Measurements from ENCODE around the gene PTPRN2.
"Not testable (repeated sequence)": the region's sequence is repeated elsewhere in the genome, so short reads cannot be mapped to it uniquely, and the experiment has no call there.

Gene PTPRN2

DNA sequence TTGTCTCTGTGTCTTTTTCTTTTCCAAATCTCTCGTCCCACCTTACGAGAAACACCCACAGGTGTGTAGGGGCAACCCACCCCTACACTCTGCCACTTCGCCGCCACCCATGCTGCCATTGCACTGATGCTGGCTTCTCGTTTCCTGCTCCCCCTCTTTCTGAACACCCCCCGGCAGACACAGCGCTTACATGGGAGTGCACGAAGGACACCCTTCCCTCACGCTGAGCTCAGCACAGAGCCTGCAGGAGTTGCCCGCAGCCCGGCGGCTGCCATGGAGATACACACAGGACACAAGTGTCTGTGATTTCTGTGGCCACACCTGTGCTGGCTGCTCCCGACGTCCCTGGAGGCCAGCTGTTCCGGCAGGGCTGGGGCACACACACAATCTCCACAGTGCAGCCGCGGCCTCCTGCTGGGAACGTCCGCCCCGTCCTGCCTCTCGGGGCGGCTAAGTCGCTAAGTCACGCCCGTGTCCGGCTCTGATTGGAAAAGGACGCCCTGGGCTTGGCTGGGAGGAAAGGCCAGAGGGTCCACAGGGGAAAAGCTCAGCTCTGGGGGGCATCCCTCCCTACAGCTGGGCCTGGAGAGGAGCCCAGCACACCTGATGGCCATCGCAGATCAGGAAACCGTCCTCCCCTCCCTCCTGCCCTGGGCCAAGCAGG is 349.8 kb downstream of the PTPRN2 start:
- no peak for DNase-seq (ENCODE audit: low read depth in 2 of 2)

DNA sequence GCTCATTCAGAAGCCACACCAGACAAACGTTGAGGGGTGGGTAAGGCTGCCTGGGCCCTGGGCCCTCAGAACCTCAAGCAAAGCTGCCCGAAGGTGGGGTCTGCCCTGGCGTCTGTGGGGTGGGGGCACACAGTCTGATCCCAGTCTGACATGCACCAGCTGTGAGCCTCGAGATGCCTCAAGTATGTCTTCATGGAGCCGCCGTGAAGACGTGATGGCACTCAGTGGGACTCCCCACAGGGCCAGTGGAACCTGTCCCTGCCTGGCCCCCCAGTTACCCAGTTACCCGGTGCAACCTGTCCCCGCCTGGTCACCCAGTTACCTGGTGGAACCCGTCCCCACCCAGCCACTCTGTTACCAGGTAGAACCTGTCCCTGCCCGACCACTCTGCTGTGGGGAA is 351.2 kb downstream of the PTPRN2 start:
- DNase-seq (ENCODE audit: low read depth in 2 of 2): no peak

DNA sequence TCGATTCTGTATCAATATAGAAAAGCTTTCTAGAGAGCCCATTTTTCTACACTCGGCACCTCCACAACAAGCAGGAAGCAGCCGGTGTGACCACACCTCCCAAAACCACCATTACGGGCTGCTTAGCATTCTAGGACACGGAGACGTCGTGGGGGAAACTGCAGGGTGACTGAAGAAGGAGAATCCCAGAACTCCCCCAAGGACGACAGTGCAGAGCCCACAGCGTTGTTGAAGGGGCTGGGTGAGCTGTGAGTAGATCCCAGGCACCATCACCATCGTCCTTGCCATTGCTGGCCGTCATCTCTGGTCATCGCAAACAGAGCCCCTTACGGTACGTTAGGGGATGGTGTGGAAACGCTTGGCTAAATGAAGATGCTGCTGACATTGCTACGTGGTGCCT is 351.8 kb downstream of the PTPRN2 start:
- no peak for DNase-seq (ENCODE audit: low read depth in 2 of 2)

DNA sequence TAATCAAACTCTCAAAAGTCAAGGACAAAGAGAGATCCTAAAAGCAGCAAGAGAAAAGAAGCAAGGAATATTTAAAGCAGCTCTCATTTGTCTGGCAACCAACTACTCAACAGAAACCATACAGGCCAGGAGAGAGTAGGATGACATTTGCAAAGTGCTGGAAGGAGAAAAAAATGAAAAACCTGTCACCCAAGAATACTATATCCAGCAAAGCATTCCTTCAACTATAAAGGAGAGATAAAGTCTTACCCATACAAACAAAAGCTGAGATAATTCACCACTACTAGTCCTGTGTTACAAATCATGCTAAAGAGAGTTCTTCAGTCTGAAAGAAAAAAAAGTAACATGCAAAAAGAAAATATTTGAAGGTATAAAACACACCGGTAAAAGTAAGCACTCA is 357.7 kb downstream of the PTPRN2 start:
- DNase-seq (ENCODE audit: low read depth in 2 of 2): no peak

DNA sequence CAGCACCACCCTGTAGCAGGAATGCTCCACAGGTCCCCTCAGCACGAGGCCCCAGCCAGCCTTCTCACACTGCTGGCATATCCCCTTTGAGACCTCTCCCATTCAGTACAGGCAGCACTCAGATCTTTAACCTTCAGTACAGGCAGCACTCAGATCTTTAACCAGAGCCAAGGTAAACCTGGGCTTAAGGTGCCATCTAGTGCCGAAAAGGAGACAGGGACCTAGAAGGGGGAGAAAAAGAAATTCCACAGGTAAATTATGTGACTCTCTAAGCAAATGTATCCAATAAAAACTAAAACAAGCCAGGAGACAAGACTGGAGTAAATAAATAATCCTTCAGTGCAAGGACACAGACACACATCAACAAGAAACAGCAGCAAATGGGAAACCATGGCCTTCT is 358.6 kb downstream of the PTPRN2 start:
- no peak for DNase-seq (ENCODE audit: low read depth in 2 of 2)

DNA sequence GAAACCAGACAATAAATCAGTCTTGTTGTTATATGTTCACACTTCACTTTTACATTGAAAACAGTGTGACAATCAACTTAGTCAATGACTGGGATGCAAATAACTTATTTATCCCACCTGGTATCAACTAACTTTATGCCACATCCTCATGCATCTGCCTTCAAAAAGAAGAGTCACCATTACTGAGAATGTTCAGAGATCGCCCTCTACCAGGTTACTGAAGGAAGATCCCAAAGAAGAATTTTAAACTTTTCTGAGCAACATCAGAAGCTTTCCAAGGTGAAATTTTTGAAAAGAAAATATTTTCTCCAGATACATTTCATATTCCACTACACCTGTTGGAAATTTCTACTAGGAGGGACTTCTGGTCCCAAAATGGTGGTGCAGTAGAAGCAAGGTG is 359.5 kb downstream of the PTPRN2 start:
- no peak for DNase-seq (ENCODE audit: low read depth in 2 of 2)

DNA sequence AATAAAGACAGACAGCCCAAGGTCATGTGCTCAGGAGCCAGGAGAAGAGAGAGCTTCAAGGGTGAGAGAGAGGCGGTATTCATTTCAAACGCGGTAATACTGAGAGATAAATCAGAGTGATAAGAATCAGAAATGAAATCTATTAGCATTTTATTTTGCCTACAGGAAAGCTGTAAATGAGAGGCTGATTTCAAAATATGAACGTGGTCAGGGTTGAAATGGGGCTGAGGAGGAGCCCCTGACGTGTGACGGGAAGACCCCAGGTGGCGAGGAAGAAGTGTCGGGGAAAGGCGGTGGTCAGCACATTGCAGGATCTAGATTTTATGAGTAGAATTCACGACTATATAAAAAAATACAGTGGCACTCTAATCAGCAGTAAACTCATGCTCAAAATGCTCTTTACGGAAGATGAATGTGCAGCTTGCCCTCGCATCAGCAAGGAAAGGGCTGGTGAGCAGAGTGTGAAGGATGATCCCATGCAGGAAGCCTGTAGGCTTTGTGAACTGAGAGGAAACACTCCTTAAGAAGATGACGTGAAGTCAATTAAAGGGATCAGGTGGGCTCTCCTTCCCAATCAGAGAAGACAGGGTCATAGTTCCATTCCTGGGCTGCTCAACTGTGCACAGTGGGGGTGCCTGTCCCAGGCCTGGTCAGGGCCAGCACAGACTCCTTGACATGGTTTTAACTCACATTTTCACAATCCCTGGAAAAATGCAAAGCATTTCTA is 360.2 kb downstream of the PTPRN2 start:
- DNase-seq (ENCODE audit: low read depth in 2 of 2): no peak

DNA sequence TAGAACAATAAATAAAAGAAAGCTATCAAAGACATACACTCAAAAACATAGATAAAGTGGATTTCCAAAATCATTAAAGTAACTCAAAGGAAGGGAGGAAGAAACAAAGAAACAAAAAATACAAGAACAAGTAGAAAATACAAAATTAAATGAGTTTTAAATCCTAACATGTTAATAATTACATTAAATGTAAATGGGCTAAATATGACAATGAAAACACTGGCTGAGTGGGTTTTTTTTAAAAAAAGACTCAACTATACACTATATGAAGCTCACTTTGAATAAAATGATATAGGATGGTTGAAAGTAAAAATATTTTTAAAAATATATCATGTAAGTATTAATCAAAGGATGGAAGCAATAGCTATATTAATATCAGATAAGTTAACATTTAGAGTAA is 371.4 kb downstream of the PTPRN2 start:
- DNase-seq (ENCODE audit: low read depth in 2 of 2): no peak

DNA sequence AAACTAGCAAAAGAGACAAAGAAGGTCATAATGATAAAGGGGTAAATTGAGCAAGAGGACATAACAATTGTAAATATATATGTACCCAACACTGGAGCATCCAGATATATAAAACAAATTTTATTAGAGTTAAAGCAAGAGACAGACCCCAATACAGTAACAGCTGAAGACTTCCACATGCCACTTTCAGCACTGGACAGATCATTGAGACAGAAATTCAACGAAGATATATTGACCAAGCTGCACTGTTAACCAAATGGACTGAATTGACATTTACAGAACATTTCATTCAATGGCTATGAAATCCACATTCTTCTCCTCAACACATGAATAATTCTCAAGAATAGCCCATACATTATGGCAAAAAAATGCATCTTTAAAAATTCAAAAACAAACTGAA is 378.2 kb downstream of the PTPRN2 start:
- DNase-seq (ENCODE audit: low read depth in 2 of 2): no peak

DNA sequence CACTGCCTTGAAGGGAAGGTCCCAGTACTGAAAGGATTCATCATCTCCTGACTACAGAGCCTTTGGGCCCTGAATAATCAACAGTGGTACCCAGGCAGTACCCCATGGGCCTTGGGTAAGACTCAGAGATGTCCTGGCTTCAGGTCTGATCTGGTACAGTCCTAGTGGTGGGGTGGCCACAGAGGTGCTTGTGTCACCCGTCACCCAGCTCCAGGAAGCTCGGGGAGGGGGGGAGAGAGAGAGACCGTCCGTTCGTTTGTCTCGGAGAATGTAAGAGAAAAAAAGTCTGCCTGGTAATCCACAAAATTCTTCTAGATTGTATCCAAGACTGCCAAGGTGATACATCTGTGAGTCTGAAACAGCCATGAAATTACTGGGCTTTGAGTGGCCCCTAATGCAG is 381.3 kb downstream of the PTPRN2 start:
- DNase-seq (ENCODE audit: low read depth in 2 of 2): no peak

DNA sequence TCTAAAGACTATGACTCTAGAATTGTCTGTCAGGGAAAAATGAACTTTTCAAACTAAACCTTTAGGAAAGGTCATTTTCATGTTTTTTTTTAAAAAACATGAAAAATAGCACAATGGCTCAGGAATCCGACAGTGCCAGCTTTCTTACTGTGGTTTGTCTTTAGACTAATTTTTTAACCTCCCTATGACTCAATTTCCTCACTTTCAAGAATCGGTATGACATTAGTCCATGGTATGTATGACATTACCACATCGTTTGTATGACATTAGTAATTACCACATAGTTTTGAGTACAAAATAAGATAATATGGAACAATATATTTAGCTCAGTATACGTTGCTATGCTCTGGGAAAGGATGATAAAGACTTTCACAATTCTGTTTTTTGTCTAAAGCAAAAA is 383.2 kb downstream of the PTPRN2 start:
- DNase-seq (ENCODE audit: low read depth in 2 of 2): no peak

DNA sequence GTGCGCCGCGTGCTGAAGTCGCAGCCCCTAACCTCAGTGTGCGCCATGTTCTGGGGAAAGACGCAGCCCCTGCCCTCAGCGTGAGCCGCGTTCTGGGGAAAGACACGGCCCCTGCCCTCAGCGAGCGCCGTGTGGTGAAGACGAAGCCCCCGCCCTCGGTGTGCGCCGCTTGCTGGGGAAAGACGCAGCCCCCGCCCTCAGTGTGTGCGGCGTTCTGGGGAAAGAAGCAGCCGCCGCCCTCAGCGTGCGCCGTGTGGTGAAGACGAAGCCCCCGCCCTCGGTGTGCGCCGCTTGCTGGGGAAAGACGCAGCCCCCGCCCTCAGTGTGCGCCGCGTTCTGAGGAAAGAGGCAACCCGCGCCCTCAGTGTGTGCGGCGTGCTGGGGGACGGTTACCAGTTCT is 383.7 kb downstream of the PTPRN2 start:
- not testable (repeated sequence) for DNase-seq (ENCODE audit: low read depth in 2 of 2)

DNA sequence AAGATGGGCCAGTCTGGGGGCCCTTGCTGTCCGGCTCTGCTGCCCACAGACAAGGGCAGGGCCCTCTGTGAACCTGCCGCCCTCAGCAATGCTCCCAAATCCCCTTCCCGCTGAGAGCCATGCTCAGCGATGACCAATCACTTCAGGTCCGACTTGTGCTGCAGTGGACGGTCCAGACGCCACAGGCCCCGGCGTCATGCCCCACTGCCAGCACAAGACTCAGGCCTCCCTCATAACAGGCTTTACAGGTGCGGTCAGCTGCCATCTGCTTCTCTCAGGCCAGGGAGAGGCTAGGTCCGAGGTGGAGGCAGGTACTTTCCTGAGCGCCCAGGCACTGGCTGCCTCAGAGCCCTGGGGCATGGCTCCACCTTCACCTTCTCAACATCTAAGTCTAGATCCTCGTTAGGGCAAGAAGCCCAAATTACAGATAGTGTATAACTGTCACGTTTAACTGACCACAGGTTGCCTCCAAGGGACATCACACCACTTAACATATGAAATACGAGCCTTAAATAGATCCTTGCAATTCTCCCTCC is 393.2 kb downstream of the PTPRN2 start:
- DNase-seq (ENCODE audit: low read depth in 2 of 2): no peak

DNA sequence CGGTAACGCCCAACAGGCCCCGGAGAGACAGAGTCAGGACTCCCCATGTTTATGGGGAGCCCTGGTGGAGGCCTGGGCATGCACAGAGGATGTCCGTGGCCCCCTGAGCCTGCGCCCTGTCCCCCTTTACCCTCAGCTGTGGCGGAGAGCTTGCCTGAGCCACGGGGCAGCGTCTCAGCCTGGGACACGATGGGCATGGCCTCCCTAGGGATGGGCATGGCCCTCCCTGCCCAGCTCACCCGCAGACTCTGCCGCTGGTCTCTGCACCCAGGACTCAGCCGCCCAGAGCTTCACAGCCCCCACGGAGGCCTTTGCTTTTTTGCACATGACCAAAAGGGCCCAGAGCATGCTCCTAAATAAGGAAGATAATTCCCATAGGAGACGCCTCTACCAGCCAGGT is 394.2 kb downstream of the PTPRN2 start:
- DNase-seq (ENCODE audit: low read depth in 2 of 2): no peak

DNA sequence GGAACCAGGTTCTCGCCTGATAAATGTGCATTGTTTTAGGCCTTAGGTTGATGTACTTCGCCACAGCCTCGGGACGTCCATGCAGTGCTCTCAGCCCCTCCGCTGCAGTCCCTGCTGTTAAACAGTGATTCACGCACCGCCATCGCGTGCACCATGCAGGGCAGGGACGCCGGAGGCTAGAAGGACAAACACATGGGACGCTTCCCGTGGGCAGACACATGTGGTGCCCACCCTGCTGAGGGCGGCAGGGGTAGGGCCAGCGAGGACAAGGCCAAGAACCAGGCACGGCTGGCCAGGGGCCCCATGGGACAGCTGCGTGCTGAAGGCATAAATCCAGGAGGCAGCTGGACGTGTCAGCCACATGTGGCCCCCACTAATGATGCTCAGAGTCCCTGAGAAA is 394.7 kb downstream of the PTPRN2 start:
- no peak for DNase-seq (ENCODE audit: low read depth in 2 of 2)

DNA sequence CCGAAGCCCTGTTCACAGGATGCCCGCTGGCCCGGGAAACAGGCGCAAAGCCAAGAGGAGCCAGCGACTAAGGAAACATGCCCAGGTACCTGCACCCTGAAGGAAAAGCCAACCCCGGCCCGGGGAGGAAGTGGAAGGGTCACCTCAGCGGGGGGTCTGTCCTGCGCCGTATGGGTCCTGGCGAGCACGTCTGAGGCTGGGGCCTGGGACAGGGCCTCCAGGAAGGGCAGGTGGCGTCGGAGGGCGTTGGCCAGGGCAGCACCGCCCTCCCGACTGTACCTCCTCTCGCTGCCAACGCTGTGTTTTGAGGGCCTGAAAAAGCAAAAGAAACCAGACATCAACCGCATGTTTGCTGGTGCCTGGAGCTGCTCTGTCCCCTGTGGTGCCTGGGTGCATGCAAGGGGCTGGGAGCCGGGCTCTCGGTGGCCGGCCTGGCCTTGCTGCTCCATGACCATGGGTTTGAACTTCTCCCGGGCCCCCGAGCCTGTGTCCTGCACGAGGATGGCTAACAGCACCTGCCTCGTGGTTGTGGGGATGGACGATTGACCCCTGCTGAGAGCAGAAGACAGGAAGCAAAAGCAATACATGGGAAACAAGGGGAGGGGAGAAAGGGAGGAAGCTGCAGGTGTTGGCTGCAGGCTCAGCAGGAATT is 395.3 kb downstream of the PTPRN2 start:
- no peak for DNase-seq (ENCODE audit: low read depth in 2 of 2)

DNA sequence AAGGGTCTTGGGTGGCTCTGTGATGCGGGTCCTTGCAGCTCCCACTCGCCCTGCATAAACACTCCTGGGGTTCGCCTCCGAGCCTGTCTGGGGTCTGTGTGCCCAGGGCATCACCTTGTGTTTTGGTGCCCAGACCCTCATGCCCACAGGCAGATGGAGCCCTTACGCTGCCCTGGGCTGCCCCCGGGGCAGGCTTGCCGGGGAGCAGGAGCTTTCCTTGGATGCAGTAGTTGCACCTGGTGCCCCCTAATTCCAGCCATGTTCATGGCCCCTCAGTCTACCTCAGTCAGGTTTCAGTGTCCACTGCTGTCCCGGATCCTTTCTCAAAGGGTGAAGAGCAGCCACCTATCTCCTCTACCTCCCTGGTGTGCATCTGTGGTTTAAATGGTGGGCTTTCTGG is 396.0 kb downstream of the PTPRN2 start:
- no peak for DNase-seq (ENCODE audit: low read depth in 2 of 2)

DNA sequence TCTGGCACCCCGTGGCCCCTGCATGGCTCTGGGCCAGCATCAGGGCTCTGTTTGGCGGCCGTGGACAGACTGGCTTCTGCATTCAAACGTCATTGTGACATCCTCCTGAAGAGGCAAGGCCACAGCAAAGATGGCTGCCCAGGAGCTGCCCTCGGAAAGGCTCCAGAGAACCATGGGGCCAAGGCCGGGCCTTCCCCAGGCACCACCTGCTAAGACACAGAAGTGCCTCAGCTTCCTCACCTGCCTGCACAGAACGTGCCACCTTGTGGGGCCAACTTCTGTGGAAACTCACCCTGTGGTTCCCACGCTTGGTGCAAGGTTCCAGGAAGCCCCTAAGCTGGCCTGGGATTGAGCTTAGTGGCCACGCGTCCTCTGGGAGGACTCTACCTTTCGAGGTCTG is 396.9 kb downstream of the PTPRN2 start:
- no peak for DNase-seq (ENCODE audit: low read depth in 2 of 2)

DNA sequence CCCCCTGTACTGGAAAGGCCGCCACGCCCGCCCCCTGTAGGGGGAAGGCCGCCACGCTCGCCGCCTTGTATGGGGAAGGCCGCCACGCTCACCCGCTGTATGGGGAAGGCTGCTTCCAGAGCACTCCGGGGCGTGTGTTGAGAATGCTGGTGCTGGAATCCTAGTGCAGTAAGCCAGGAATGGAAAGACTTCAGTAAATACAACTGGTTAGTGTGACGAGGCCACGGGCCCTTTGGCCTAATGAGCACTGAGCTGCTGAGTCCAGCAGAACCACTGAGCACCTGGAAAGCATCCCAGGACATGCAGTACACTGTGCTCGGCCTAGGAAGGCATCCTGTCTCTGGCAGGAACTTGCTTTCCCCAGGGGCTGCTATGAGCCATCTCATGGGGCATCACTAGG is 398.9 kb downstream of the PTPRN2 start:
- no peak for DNase-seq (ENCODE audit: low read depth in 2 of 2)

DNA sequence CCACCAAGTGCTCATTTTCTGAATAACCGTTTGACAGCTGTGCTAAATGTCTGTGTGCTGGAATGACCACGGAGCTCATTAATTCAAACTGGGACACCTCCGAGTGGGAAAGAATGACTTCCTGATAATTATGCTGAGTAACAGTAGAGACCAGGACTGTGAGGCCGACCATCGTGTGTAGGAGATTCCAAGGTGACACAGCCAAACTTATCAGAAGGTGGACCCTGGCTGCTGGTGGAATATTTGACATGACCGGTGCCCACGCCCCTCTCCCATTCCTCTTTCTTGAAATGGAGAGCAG is 400.0 kb downstream of the PTPRN2 start:
- DNase-seq (ENCODE audit: low read depth in 2 of 2): no peak

DNA sequence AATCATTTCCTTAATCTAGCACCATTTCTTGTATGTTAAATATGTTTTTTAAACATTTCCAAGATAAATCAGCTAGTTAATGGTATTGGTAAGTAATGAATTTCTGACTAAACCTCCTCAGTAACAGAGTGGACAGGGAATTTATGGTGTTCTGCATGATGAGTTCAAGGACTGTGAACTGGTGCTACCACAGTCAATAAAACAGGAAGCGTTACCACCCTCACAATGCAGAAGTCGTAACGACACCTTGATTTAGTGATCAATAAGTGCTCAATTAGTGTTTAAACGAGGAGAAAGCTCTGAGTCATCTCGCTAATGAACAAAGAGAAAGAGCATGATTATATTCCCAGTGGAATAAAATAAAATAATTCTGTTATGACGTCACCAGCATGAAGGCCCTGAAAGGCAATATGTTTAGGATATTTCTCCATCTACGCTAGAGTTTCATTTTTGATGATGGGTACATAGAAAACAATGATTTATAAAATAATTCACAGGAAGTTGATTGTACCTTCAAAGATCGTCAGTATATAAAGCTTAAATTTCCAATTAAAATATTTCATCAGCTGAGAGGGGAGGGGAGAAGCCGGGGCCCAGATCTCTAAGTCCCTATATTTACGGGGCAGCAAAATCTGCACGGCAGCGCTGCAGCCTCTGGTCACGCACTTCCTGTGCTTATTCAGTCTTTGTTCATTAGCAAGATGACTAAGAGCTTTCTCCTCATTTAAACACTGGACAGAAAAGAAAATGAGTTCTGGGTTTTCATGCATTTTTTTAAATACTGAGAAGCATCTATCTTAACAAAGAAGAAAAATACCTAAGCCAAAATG is 400.5 kb downstream of the PTPRN2 start:
- no peak for DNase-seq (ENCODE audit: low read depth in 2 of 2)

DNA sequence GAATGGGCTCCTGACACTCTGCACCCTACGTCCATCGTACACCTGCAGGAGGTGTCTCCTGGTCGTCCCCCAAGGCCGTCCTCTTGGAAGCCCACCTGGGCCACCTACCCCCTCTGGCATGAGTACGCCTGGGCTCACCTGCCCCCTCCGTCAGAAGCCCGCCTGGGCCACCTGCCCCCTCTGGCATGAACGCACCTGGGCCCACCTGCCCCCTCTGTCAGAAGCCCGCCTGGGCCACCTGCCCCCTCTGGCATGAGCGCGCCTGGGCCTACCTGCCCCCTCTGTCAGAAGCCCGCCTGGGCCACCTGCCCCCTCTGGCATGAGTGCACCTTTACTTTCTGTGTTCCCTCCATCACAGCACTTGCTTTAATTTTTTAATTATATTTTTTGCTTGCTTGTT is 401.2 kb downstream of the PTPRN2 start:
- no peak for DNase-seq (ENCODE audit: low read depth in 2 of 2)

Measured in activated CD4-positive, alpha-beta T cell treated with anti-CD3 and anti-CD28 coated beads for 24 hours (primary cell).